ENCODE data around the gene HSD17B14.

Gene HSD17B14

GRCh38 chr19:48830088-48830487 is 6.2 kb downstream of the HSD17B14 start:
- DNase-seq (ENCODE audit: low read depth in 2 of 2): no peak

GRCh38 chr19:48826606-48827020 is 9.7 kb downstream of the HSD17B14 start:
- DNase-seq (ENCODE audit: low read depth in 2 of 2): no peak

DNA sequence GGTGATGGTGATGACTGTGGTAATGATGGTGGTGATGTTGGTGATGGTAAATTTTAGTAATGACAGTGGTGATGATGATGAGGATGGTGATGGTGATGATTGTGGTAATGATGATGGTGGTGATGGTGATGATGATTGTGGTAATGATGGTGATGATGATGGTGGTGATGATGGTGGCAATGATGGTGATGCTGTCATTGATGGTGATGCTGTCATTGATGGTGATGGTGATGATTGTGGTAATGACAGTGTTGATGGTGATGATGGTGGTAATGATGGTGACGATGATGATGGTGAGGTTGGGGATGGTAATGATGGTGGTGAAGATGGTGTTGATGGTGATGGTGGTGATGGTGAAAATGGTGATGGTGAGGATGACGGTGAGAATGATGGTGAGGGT is 13.8 kb downstream of the HSD17B14 start:
- no peak for DNase-seq (ENCODE audit: low read depth in 2 of 2)

DNA sequence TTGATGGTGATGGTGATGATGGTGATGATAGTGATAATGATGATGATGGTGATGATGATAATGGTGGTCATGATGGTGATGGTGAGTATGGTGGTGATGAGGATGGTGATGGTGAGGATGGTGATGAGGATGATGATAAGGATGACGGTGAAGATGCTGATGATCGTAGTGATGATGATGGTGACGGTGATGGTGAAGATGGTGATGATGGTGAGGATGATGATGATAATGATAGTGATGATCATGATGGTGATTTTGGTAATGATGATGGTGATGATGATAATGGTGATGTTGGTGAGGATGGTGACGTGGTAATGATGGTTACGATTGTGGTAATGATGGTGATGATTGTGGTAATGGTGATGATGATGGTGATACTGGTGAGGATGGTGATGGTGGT is 14.7 kb downstream of the HSD17B14 start:
- no peak for DNase-seq (ENCODE audit: low read depth in 2 of 2)

DNA sequence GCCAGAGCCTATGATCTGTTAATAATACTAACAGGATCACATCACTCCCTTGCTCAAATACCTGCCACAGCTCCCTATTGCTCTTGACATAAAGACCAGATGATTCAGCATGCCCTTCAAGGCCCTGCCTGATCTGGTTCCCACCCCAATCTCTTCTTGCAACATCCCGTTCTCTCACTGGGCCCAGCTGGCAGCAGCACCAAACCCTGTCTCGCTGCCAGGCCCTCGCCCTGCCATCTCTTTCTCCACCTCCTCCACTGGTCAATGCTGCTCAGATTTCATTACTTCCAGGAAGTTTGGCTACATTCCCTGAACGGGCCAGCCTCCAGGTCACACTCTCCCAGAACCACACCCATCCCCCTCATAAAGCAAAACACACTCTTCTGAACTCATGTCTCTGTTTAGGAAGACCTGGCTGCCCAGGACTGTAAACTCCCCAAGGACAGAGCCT is 16.9 kb downstream of the HSD17B14 start:
- DNase-seq (ENCODE audit: low read depth in 2 of 2): no peak

DNA sequence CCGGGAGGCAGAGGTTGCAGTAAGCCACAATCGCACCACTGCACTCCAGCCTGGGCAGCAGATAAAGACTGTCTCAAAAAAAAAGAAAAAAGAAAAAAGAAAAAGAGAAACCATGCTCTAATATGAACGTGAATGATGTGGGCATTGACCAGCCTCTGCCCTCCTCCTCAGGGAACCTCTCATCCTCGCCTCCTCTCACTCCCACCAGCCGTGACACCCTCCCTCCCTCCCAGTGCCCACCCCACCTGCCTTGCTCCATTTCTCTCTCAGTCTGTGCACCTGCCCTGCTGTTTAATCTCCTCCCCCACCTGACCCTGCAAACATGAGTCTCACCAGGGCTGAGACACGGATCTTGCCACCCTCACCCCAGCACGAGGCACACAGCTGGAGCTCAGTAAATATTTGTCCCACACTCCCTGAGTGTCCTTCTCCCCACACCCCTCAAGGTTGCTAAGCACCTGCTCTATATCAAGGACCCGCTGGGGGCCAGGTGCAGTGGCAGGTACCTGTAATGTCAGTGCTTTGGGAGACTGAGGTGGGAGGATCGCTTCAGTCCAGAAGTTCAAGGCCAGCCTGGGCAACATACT is 18.0 kb downstream of the HSD17B14 start:
- DNase-seq (ENCODE audit: low read depth in 2 of 2): no peak

- no peak for DNase-seq (ENCODE audit: low read depth in 2 of 2)
Observed at GRCh38 chr19:48817585-48818124, 18.6 kb downstream of the HSD17B14 start.

- DNase-seq (ENCODE audit: low read depth in 2 of 2): no peak
Observed at GRCh38 chr19:48815870-48816501, 20.3 kb downstream of the HSD17B14 start.

GRCh38 chr19:48814895-48815294 is 21.4 kb downstream of the HSD17B14 start:
- no peak for DNase-seq (ENCODE audit: low read depth in 2 of 2)

GRCh38 chr19:48813123-48813913 is 23.0 kb downstream of the HSD17B14 start:
- no peak for DNase-seq (ENCODE audit: low read depth in 2 of 2)

GRCh38 chr19:48812094-48812929 is 24.0 kb downstream of the HSD17B14 start:
- peak; percentile 46 to 59 for DNase-seq (ENCODE audit: low read depth in 2 of 2)

DNA sequence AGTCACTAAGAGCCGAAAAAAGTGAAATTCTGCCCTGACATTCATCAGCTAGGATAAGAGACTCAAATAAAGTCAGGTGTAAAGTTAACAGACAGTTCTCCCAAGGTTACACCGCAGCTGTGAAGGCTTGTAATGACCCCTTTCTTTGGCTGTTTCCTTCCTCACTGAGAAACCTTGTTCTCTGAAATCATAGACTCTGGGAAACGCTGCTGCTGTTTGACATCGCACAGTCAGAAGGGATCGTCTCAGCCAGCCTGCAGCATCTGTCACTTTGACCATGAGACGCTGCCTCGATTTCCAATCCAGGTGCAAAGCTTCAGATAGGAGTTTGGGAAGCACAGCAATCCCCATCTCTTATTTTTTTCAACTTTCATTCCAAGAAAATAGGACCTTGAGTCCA is 26.1 kb downstream of the HSD17B14 start:
- no peak for DNase-seq (ENCODE audit: low read depth in 2 of 2)

- no peak for DNase-seq (ENCODE audit: low read depth in 2 of 2)
Observed at GRCh38 chr19:48807590-48808308, 28.5 kb downstream of the HSD17B14 start.

DNA sequence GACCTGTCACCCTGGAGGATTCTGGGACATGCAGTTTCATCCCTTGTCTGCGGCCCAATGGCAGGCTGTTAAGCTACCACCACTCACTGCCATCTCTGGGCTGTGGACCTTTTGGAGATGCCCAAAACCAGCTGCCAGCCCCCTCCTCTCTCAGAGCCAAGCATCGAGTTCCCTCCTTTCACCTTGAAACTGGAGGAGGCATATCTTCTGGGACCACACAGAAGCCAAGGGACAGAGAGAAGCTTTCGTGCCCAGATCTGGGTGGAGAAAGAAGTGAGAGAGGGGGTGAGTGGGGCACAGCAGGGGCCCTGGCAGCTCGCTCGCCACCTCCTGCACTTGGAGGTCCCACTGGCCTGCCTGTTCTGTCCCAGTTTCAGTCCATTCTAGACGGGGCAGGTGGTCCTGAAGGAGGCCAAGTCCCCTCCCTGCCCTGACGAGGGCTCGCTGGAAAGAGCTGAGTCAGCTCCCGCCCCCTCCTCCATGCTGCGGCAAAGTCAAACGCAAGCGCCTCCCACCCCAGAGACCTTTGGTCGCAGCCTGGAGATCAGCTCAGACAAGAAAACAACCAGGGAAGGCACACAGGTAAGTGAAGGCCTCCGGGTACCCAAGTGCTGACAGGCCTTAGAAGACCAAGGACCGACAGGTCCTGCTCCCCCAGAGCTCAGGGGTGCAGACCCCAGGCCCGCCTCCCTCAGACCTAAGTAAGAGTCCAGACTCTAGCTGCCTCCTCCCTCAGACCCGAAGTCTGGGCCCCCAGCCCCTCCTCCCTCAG is 29.3 kb downstream of the HSD17B14 start:
- DNase-seq (ENCODE audit: low read depth in 2 of 2): no peak

- peak in 1 of 2 donors; percentile 21 for DNase-seq (ENCODE audit: low read depth in 2 of 2)
Observed at GRCh38 chr19:48806518-48806817, 29.8 kb downstream of the HSD17B14 start.

GRCh38 chr19:48805452-48805851 is 30.8 kb downstream of the HSD17B14 start:
- no peak for DNase-seq (ENCODE audit: low read depth in 2 of 2)

DNA sequence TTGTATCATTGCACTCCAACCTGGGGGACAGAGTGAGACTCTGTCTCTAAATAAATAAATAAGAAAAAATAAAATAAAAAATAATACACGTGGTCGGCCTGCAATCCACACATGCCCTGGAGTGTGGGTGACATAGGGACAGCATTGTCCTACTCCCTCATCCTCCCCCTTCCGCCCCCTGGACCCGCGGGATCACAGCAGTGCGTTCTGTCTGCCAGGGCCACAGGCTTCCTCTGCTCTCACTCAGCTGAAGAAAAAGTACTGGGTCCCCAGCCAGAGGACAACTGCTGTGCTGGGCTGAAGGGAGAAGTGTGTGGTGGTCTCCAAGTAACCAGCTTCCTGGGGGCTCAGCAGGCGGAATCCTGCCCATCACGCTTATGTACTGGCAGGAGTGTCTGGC is 31.8 kb downstream of the HSD17B14 start:
- no peak for DNase-seq (ENCODE audit: low read depth in 2 of 2)

DNA sequence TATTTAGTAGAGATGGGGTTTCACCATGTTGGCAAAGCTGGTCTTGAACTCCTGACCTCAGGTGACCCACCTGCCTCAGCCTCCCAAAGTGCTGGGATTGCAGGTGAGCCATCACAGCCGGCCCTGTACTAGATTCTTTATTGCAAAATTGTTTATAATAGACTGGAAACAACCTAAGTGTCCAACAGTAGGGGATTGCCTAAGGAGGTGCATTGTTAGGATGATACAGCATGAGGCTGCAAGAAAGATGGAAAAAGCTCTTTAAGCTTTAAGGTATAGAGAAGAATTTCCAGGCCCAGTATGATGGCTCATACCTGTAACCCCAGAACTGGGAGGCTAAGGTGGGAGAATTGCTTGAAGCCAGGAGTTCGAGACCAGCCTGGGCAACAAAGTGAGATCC is 33.7 kb downstream of the HSD17B14 start:
- no peak for DNase-seq (ENCODE audit: low read depth in 2 of 2)

- DNase-seq (ENCODE audit: low read depth in 2 of 2): no peak
Observed at GRCh38 chr19:48799358-48800300, 36.7 kb downstream of the HSD17B14 start.

Data from activated CD4-positive, alpha-beta T cell treated with anti-CD3 and anti-CD28 coated beads for 24 hours (primary cell).